ENCODE data around the gene ATMIN.
A peak's percentile ranks its signal among the peaks of the same experiment; 100 is the strongest.

The ATMIN gene

DNA sequence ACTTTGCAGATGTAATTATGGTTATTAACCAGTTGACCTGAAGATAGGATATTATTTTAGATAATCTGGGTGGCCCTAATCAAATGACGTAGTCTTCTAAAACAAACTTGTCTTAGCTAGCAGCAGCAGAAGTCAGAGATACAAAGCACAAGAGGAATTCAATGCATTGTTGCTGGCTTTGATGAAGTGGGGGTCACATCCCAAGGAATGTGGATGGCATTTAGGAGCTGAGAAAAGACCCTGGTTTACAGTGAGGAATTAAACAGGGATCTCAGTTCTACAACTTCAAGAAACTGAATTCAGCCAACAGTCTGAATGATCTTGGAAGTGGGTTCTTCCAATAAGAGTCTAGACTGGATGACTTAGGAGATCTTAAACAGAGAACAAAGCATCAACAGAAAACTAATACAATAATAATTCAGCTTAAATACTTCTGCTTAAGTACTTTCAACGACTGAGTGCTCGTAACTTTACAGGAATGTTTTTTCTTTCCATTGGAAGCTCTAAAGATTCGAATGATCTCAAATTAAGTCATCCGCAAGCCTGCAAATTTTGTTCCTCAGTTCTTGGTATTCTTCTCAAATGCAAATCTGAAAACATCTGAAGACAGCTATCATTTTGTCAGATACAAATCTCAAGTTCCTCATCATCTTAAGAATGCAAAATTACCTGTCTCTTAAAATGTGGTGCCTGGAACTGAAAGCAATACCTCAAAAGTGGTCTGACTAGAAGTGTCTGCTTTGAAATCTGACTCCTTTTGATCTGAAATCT lies 38.1 kb downstream of the ATMIN start:
- no peak for DNase-seq

DNA sequence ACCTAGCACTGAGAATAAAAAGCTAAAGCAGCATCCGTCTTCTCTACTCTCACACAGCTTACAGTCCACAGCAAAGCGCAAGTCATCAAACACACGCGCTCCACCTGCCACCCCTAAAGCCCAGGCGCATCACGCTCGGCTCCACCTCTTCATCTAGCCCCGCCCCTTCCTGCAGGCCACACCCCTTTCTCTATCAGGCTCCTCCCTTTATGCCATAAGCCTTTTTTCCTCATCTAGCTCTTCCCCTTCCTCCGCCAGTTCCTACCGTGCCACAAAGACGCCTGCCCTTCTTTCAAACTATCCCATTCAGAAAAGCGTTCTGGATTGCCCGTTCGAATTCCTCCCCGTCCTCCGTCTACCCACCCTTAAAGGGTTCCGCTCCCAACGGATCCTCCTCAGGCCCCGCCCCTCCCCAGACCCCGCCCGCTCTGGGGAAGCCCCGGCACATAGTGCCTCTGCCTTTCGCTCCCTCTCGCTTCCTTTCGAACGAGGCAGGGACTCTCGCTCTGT lies 41.0 kb downstream of the ATMIN start:
- no peak for DNase-seq

DNA sequence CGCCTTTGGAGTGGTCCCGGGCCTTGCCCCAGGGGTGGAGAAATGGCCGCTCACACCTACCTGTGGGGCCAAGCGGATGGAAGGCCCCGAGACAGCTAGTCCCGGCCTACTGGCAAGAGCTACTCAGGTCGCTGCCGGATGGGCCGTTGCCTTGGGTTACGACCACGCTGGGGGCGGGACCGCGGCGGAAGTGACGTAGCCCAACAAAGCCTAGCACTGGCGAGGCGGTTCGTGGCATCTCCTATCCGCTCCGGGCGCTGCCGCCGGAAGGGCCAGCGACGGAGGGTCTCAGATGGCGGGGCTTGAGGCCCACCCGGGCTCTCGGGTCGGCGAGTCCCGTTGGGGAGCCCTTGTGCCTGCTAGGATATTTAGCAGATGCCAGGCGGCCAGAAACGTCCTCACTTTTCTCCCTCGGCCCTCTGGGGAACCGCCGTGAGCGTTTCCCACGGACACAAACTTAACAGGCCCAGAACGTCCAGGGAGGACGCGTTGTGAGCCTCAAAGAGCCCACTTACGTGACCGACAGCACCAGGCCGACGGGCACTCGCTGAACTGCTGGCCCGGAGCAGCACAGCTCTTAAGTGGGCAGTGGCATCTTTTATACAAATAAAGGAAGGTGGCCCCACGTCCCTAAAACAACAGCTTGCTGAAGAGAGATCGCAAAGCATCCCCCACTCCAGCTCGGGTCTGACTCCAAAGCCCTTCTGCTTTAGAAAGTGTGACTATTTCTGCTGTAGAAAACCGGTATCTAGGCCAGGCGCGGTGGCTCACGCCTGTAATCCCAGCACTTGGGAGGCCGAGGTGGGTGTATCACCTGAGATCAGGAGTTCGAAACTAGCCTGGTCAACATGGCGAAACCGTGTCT lies 41.7 kb downstream of the ATMIN start, which contains the start of gene C16orf46:
Gene C16orf46, minus strand, starts transcription at position 163 of the 865 bp plus-strand sequence. CDS start 13,283 bp downstream, outside the sequence.
- DNase-seq = peak; percentile 99

DNA sequence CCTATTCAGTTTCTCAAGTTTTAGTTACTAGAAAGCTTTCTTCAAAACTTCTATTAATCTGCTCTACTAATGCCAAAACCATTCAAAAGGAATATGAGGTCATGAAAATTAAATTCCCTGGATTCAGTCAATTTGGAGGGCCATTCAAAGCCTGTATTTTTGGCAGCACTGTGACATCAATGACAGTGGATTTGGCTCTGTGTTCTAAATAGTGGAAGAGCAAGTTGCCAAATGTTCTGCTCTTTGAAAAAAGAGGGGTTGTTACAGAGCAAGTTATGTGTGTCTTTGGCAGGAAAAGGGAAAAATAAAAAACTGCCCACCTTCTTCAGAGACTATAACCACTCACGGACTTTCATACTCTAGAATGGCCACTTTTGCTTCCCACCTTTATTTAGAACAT lies 44.6 kb downstream of the ATMIN start:
- DNase-seq = no peak

DNA sequence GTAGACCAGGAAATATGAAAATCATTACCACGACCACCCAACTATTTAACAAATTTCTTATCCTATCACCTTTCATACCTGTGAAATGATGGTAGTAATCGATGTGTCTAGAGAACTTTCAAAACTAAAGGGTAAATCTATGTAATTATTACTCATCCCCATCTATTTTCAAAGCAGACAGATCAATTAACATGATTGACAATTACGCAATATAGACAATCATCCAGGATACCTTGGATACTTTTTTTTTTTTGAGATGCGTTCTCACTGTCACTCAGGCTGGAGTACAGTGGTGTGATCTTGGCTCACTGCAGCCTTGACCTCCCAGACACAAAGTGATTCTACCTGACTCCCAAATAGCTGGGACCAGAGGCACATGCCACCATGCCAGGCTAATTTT lies 45.4 kb downstream of the ATMIN start:
- DNase-seq = no peak

DNA sequence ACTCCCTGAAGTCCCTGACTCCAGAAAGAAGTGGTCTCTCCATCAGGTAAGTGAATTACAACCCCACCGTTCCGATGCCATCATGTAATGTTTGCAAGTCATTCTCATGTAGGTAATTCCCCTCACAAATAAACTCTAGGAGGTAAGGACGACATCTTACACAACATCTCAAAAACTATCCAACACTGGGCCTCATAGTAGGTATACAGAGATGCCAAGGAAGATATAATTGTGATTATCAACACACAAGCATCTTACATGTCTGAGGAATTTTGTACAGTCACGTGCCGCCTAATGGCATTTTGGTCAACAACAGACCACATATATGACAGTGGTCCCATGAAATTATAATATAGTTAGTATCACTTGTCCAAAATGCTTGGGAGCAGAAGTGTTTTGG lies 53.2 kb downstream of the ATMIN start:
- DNase-seq = no peak

DNA sequence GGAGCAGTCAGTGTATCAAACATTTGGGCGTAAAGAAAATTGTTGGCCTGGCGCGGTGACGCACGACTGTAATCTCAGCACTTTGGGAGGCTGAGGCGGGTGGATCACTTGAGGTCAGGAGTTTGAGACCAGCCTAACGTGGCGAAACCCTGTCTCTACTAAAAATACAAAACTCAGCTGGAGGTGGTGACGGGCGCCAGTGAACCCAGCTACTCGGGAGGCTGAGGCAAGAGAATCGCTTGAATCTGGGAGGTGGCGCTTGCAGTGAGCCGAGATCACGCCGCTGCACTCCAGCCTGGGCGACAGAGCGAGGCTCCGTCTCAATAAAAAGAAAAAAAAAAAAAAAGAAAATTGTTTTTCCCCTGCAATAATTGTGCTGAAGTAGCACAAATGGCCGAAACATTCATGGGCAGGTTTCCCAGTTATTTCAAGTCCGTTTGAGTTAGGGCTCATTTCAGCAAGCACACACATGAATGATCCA lies 59.2 kb downstream of the ATMIN start:
- no peak for DNase-seq

DNA sequence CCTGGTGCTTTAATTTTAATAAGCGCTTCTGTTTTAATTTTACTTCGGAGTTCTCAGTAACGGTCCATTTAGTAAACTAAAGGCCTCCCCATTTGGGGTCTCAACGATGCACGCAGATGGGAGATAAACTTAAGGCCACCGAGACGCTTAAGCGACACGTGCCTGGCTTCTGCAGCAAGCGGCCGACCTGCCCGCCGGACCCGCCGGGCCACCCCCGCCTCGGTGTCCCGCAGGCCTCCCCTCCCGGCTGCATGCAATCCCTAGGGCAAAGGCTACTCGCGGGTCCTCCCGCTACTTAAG lies 60.0 kb downstream of the ATMIN start:
- no peak for DNase-seq

DNA sequence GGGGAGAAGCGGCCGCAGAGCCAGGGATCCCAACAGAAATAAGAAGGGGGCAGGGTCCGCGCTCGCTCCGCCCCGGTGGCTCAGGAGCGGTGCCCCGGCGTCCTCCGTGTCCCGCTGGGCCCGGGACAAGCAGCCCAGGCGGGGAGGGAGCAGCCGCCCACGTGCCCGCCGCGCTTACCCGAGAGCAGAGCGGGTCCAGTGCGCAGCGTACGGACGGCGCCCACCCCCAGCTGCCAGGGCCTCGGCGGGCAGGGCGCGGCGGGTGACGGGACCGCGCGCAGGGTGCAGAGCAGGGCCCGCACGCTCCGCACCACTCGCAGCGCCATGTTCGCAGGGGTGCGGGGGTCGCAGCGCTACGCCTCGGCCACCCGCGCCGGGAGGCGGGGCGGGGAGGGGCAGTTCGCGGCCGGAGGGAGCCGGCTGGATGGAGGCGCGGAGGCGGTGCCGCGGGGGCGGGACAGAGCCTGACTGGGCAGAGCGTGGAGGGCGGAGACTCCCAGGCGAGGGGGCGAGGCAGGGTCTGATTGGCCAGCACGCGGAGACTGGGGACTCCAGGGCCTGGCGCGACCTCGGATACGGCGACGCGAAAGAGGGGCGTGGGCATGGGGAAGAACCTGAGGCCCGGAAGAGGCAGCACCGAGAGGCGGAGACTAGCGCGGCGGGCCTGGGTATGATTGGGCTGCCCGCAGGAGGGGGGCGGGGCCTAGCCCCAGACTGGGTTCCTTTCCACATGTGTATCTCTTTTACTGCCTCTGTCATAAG lies 60.5 kb downstream of the ATMIN start, which contains the start of gene GCSH:
Gene GCSH, minus strand, starts transcription at position 443 of the 762 bp plus-strand sequence. Its CDS starts 117 bp downstream, at position 326.
- peak; percentile 100 for DNase-seq

DNA sequence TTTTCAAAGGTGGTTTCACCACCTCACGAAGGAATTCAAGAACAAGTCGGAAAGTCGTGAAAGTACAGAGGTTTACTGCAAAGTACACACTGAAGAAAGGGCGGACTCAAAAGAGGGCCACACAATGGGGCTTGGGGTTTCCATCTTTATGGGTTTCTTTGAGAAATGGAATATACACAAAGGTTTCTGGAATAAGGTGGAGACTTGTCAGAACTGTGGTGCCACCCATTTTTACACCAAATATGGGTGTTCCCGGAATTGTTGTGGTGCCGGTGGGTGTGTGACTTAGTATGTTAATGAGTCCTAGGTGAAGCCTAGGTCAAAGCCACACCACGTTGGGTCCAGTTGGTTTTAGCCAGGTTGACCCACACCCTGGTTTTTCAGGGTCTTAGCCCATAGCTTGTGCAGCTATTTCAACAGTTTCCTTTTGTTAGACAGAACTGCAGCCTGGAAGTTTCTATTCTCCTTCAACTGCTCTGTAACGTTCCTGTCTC lies 61.1 kb downstream of the ATMIN start:
- no peak for DNase-seq
